HL-60/S4 treated with retinoic acid at 250 ng/mL for 4 days and 3 days (cell line): Measurements from ENCODE around the gene FAM120C.

ENCODE experiments used
- in situ Hi-C: fragments of 300-500 bp; cut with MboI; formaldehyde crosslinking; loops from 2 replicates; pipeline ENCODE4 v1.7.0; 2022; ENCODE audit warnings: low sequenced_read_pairs

Gene FAM120C

DNA sequence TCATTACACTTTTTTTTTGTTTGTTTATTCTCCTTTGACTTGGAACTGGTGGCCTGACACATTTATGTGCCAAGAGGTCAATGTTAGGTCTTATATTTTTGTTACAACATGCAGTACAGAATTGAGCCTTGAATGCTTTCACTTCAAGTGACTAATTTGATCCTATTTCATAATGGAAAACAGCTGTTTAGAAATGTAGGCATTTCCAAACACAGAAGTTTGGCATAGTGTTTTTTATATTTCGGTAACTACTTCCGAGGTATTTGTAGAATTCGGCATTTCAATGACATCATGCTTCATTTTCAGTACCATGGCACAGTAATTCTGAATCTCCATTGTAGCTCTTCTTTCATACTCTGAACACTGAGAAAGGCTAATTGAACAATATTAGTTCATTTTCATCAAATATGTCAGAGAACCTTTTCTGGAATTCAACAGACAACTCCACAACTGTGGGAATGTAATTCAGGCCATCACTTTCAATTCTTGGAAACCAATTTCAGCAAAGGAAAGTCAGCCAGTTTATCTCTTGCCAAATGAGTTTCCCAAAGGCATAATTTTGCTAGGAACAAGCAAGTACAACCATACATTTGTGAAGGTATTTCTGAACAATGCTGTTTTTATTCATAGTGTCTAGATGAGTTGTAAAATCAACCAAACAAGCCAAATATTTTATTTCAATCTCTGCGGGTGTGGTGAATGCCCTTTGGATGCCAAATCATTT is 11.4 kb downstream of the FAM120C start:
- in situ Hi-C loops = no loop called here

GRCh38 chrX:54171091-54171490 is 12.0 kb downstream of the FAM120C start:
- in situ Hi-C loops = no loop called here

DNA sequence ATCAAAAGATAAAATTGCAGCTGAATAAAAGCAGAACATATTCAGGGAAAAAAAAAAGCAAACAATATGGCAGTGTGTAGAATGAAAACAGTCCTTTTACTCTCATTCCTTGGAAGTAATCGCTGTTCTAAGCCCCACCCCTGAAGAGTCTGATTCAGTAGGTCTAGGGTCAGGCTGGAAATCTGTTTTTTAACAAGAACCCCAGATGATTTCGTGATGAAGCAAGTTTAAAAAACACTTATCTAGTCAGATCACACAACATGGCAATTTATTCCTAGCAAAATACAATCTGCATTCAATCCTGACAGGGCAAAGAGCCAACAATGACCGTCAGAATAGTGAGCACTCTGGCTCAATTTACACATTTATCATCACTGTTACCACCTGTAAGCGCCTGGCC is 16.1 kb downstream of the FAM120C start:
- in situ Hi-C loops = no loop called here

DNA sequence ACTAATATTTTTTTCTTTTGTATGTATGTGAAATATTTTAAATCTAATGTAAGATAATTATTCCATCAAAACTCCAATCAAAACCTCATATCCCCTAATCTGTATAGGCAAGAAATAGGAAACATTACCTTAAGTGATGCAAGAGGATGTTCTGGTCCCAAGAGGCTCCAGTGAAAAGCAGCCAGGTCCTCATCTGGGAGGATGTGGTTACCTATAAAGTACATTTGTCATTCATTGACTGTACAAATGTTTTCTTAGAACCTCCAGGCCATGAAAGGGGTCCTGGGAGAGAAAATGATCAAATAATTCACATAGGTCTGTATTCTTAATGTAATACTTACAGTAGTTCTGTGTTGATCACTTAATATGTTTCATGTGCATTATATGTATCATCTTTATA is 25.5 kb downstream of the FAM120C start:
- in situ Hi-C loops = no loop called here

DNA sequence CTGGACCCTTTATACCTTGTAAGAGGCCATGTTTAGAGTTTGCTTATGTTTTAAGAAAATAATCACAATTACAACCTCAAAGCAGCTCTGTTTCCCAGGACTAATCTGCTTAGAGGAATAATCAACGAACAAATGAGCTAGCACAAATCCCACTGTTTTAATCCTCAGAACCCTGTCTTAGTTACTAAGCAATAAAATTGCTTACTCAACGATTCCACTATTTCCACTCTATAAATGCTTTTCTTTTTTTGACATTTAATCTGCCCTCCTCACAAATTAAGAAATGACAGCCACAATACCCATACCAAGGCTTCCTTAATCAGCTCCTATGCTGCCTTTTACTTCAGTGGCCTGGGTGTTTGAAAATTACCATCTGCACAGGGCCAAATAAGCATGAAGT is 48.8 kb downstream of the FAM120C start:
- in situ Hi-C loops = no loop called here

- in situ Hi-C loops = no loop called here
These were observed 66.7 kb downstream of the FAM120C start for GRCh38 chrX:54116391-54116790.

DNA sequence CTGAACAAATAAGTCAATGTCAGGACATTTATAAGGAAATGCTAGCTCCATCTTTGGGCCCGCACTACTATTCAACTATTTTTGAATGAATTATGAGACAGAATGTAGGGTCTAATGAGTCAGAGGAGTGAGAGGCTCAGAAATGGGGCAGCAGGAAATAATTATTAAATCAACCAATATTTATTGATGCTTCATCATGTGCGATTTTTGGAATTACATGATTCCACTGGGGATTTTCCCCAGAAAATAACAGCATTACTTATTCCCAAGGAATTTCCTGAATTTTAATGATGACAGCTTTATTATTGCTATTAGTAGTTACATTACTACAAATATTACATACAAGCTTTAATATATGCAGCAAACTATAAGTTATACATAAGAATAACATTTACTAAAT is 89.5 kb downstream of the FAM120C start:
- in situ Hi-C loops = no loop called here

GRCh38 chrX:54093159-54093558 is 89.9 kb downstream of the FAM120C start:
- in situ Hi-C loops = no loop called here

- in situ Hi-C loops = no loop called here
These were observed 92.2 kb downstream of the FAM120C start for GRCh38 chrX:54090880-54091279.

DNA sequence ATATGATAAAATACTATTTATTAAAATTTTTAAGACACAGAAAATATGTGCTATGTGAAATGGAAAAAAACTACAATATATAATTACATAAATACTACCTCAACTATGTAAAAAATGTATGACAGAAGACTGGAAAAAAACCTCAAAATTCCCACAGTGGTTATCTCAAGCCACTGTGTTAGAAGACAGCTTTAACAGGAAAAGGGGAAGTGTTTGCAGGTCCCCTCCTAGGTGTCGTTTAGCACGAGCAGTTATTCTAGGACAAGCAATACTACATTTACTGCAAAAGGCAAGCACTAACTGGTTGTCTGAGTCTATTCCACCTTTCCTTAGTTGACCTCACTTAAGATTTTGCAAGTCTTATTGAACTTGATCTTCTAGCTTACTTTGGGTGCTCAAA is 93.9 kb downstream of the FAM120C start:
- in situ Hi-C loops = no loop called here

DNA sequence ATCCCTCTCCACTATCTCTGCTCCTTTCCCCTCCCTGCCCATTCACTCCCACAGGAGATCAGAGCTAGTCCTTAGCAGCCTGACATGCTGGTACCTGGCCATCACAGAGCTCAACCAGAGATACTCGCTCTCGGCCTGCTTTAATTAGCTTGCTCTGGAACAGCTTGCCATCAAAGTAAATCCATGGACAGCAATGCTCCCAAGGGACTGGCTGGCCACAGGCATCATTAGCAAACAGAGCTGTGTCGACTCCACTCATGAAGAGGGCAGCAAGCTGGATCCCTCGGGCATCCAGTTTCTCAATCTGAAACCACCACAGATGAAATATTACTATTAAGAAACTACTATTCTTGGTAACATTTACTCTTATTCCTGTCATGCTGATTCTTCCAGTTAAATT is 95.4 kb downstream of the FAM120C start:
- in situ Hi-C loops = no loop called here

- in situ Hi-C loops = no loop called here
These were observed 97.4 kb downstream of the FAM120C start for GRCh38 chrX:54085666-54086065.

DNA sequence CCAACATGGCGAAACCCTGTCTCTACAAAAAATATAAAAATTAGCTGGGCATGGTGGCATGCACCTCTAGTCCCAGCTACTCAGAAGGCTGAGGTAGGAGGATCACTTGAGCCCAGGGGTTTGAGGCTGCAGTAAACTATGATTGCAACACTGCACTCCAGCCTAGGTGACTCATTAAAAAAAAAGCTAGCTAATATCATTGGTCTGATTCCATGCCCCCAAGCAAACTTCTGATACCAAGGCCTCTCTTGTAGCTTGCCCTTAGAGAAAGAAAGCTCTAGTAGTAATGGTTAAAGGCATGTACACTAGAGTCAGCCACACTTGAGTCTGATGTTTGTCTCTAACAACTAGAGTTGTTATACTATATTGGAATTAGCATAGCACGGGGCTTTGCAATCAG is 106.2 kb downstream of the FAM120C start:
- in situ Hi-C loops = no loop called here

DNA sequence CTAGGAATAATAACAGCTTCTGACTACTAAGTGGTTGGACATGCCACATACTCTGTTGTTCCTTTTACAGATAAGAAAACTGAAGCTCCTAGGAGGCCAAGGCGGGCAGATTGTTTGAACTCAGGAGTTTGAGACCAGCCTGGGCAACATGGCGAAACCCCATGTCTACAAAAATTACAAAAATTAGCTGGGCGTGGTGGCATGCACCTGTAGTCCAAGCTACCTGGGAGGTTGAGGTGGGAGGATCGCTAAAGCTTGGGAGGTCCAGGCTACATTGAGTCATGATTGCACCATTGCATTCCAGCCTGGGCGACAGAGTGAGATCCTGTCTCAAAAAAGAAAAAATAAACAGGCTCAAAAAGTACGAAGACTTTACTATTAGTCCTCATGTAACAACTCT is 108.2 kb downstream of the FAM120C start:
- in situ Hi-C loops = no loop called here

DNA sequence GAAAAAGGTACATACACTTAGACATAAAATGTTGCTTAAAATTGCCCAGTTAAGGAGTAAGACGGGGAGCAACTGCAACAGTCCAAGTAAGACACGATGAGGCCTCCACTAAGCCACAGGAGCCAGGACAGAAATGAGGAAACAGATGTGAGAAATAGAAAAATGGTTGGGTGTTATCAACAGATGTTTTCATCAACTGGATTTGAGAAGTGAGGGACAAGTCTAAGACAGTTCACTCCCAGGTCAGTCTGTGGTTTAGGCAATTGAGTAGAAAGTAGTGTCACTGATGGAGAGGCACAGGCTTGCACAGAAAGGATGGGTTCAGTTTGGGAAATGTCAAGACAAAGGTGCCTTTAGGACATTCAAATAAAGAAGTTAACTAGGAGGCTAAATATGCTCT is 115.3 kb downstream of the FAM120C start:
- in situ Hi-C loops = no loop called here

DNA sequence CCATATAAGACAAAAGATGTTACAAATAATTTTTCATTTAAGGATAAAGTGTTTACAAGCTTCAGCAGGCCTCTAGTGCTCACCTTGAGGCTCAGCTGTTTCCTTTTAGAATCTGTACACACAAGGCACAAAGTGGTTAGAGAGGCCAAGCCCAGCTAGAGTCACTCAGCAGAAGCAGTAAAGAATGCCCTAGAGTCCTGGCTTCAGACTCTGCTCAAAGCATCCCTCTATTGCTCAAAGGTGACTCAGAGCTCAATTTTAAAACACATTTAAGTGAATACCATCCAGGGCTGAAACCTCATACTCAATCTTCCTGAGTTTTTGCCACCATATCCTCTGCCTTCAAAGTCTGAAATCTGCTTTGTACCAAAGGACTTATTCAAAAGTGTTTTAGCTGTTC is 116.2 kb downstream of the FAM120C start:
- in situ Hi-C loops = no loop called here

GRCh38 chrX:54064564-54064963 is 118.5 kb downstream of the FAM120C start:
- in situ Hi-C loops = no loop called here

GRCh38 chrX:54063361-54063760 is 119.7 kb downstream of the FAM120C start:
- in situ Hi-C loops = no loop called here

DNA sequence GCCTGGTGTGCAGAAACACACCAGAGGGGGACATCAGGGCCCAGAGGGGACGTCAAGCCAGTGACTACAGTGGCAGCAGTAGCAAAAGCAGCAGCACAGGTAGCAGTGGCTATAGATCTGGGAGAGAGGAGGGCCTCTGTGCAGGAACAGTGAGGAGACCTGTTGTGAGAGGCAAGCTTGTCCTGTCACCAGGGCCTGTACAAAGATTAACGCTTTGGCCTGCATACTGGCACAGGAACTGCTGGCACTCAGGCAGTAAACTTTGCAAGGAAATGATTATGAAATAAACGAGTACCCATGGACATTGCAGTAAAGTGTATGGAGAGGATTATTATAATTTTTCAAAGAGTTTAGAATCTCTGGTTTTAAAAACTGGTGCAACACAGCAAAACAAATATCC is 133.3 kb downstream of the FAM120C start:
- in situ Hi-C loops = no loop called here

DNA sequence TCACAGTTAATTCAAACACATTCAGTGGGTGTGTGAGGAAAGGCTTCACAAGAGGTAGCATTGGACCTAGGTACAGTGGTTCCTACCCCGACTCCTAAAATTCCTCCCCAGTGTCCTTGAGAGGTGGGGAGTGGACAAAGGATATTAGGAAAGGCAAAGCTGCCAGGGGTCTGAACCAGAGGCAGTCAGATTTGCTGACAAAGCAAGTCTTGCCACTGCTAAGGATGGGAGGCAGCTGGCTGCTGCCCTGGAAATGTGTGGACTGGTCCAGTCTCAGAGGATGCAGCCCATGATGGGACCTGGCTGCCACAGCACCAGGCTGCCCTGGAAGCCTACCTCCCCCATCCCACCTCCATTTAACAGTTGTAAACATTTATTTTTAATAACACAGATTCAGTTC is 134.6 kb downstream of the FAM120C start:
- in situ Hi-C loops = no loop called here

DNA sequence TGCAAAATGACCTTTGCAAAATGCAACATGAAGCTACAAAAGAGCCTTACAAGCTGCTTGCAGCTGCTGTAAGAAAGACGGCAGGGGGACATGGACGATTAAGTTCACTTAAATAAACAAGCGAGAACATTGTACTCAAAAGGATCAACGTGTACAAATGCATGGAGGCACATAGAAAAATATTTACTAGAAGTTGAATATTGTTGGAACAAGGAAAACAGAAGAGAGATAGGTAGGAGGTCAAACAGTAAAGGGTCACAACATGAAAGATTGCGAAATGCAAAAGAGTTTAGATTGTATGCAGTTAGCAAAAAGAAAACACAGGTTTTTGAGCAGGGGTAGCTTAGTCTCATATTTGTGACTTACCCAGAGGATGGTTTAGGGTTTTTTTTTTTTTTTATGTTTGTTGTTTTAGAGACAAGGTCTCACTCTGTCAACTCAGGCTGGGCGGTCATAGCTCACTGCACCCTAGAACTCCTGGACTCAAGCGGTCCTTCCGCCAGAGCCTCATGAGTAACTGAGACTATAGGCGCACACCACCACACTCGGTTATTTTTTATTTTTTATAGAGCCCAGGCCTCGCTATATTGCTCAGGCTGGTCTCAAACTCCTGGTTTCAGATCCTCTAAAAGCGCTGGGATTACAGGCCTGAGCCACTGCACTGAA is 137.4 kb downstream of the FAM120C start:
- in situ Hi-C loops = no loop called here

DNA sequence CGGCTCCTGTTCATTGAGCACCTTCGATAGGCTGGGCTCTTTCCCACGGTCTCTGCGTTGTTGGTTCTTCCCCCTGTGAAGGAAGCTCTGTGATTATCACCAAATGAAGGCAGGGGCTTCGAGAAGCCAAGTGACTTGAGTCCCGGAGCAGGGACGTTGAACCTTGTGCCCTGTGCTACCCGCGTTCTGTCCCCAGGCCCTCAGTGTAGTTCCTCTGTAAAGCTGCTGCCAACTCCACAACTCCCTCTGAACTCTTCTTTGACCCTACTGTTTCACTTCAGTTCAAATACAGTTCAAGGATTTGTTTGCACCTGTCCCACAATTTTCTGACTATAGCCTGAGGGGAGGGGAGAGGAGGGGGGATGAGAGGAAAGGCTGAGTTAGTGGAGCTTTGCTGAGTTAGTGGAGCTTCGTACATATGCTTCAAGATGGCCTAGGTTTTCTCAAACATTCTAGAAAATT is 138.1 kb downstream of the FAM120C start:
- in situ Hi-C loops = no loop called here
